ENCODE results near the gene SPTLC1.

The SPTLC1 gene

GRCh38 chr9:92058026-92058425, 57.2 kb downstream of the SPTLC1 start:
- no peak overlapping the region for H3K4me3 ChIP-seq (ENCODE audit: low read depth, low read length, poor library complexity, severe bottlenecking)

GRCh38 chr9:92057226-92057625, 58.0 kb downstream of the SPTLC1 start:
- H3F3A ChIP-seq (ENCODE audit: insufficient read depth, low read length) = no peaks in the 10 kb centered on the region
- no peak overlapping the region for H3K9ac ChIP-seq (ENCODE audit: low read length)
- H3K4me2 ChIP-seq (ENCODE audit: low read length) = no peak overlapping the region
- peaks cover 80% of the 10 kb centered on the region for H3K36me3 ChIP-seq (ENCODE audit: insufficient read depth, low read length)
- no peaks in the 10 kb centered on the region for H3K79me2 ChIP-seq (ENCODE audit: insufficient read depth, low read length)
- no peaks in the 10 kb centered on the region for H3K27me3 ChIP-seq (ENCODE audit: insufficient read depth, low read length)
- H4K20me1 ChIP-seq (ENCODE audit: insufficient read depth, low read length) = no peaks in the 10 kb centered on the region
- peaks cover 6% of the 10 kb centered on the region for H3K9me3 ChIP-seq (ENCODE audit: low read length)
- no peaks in the 10 kb centered on the region for H3K4me1 ChIP-seq (ENCODE audit: insufficient read depth, low read length, severe bottlenecking)
- H3K9me2 ChIP-seq (ENCODE audit: low read depth, low read length) = no peaks in the 10 kb centered on the region
- no peak for TF ChIP-seq CTCF (IDR thresholded peaks at IDR 0.05; ENCODE audit: low read length)
- TF ChIP-seq EZH2 (IDR thresholded peaks at IDR 0.05; ENCODE audit: borderline replicate concordance, low read length) = no peak
- no peak overlapping the region for H3K4me3 ChIP-seq (ENCODE audit: low read depth, low read length, poor library complexity, severe bottlenecking)
- no peak overlapping the region for H3K27ac ChIP-seq (ENCODE audit: low read depth, low read length, poor library complexity, severe bottlenecking)
- H2AFZ ChIP-seq (ENCODE audit: low read length) = no peak overlapping the region

More at GRCh38 chr9:92058026-92058425, 57.2 kb downstream of the SPTLC1 start:
- Histone ChIP-seq H3K27me3 (ENCODE audit: insufficient read depth, low read length) (no peaks in the 10 kb centered on the region), H3K9me3 (ENCODE audit: low read length) (peaks cover 11% of the 10 kb centered on the region), H2AFZ (ENCODE audit: low read length) (no peak overlapping the region), H3K4me2 (ENCODE audit: low read length) (no peak overlapping the region), H3K9ac (ENCODE audit: low read length) (no peak overlapping the region), H3K9me2 (ENCODE audit: low read depth, low read length) (no peaks in the 10 kb centered on the region), H4K20me1 (ENCODE audit: insufficient read depth, low read length) (no peaks in the 10 kb centered on the region), H3K4me1 (ENCODE audit: insufficient read depth, low read length, severe bottlenecking) (no peaks in the 10 kb centered on the region), H3K36me3 (ENCODE audit: insufficient read depth, low read length) (peaks cover 82% of the 10 kb centered on the region), H3K79me2 (ENCODE audit: insufficient read depth, low read length) (no peaks in the 10 kb centered on the region), H3K27ac (ENCODE audit: low read depth, low read length, poor library complexity, severe bottlenecking) (no peak overlapping the region), H3F3A (ENCODE audit: insufficient read depth, low read length) (no peaks in the 10 kb centered on the region)
- TF ChIP-seq EZH2 (IDR thresholded peaks at IDR 0.05; ENCODE audit: borderline replicate concordance, low read length) (no peak), CTCF (IDR thresholded peaks at IDR 0.05; ENCODE audit: low read length) (no peak)

GRCh38 chr9:92055624-92056023, 59.6 kb downstream of the SPTLC1 start:
- Histone ChIP-seq H3K4me1 (ENCODE audit: insufficient read depth, low read length, severe bottlenecking) (no peaks in the 10 kb centered on the region), H3K27me3 (ENCODE audit: insufficient read depth, low read length) (no peaks in the 10 kb centered on the region), H3K9me3 (ENCODE audit: low read length) (peaks cover 2% of the 10 kb centered on the region), H3K79me2 (ENCODE audit: insufficient read depth, low read length) (no peaks in the 10 kb centered on the region), H3K9me2 (ENCODE audit: low read depth, low read length) (no peaks in the 10 kb centered on the region), H2AFZ (ENCODE audit: low read length) (no peak overlapping the region), H3K4me3 (ENCODE audit: low read depth, low read length, poor library complexity, severe bottlenecking) (no peak overlapping the region), H3K4me2 (ENCODE audit: low read length) (no peak overlapping the region), H4K20me1 (ENCODE audit: insufficient read depth, low read length) (no peaks in the 10 kb centered on the region), H3K36me3 (ENCODE audit: insufficient read depth, low read length) (peaks cover 76% of the 10 kb centered on the region), H3K27ac (ENCODE audit: low read depth, low read length, poor library complexity, severe bottlenecking) (no peak overlapping the region), H3K9ac (ENCODE audit: low read length) (no peak overlapping the region), H3F3A (ENCODE audit: insufficient read depth, low read length) (no peaks in the 10 kb centered on the region)
- TF ChIP-seq CTCF (IDR thresholded peaks at IDR 0.05; ENCODE audit: low read length) (no peak), EZH2 (IDR thresholded peaks at IDR 0.05; ENCODE audit: borderline replicate concordance, low read length) (no peak)
